C4-2B (cell line): Measurements from ENCODE around the gene A2M.
"Not testable (repeated sequence)": the region's sequence is repeated elsewhere in the genome, so short reads cannot be mapped to it uniquely, and the experiment has no call there.

Experiments used
- CTCF ChIP-seq: fragments of 450-650 bp; conservative IDR thresholded peaks from 2 replicates; pipeline ENCODE4 v1.5.1; 2017; ENCODE audit warnings: mild to moderate bottlenecking
- ZFX ChIP-seq: fragments of 450-650 bp; IDR thresholded peaks from 2 replicates; pipeline ENCODE4 v1.6.1; 2017

GRCh38 chr12:9139588-9140290 lies 24.0 kb upstream of the A2M start:
- not testable (repeated sequence) for TF ChIP-seq CTCF, ZFX
